ENCODE results near the gene BDNF. TPM values are rescaled to one million over a fixed set of nuclear protein-coding genes. Genes with fewer than 3 reads are reported as not detected.

Gene BDNF
- 2.8 TPM for total RNA-seq

DNA sequence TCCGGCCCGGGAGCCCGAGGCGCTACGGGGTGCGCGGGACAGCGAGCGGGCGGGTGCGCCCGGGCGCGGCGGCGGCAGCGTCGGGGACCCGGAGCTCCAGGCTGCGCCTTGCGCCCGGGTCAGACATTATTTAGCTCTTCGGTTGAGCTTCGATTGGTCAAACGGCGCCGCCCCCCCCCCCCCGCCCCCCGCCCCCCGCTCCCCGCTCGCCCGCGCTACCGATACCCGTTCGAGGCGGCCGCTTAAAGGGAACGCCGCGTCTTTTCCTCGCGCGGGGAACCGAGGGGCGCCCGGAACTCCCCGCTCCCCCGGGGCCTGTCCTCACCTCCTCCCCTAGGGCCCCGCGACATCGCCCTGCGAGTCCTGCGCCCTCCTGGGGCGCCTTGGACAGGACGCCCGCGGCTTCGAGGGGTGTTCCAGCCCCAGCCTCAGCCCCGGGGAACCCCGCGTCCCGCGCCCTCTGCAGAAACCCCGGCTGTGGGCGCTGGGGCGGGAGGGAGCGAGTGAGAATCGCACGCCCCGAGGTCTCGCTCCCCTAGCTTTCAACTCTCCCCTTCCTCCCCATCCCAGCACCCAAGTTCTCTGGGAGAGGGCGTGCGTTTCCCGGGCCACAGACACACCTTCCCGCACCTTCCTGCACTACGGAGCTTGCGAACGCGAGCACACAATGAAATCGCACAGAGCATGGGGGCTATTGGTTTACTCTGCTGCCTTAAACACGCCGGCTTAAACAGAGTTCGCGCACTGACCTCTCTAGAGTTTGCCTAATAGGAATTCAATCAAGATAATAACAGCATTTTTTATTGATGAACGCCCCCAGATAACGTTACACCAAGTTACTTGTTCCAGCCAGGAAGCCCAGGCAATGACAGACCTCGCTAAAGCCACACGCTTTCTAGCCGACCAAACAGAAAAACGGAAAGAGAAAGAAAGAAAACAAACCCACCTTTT lies at the start of gene BDNF:
BDNF (minus strand) TSS at position 105 of the 951 bp plus-strand sequence. CDS start 41,891 bp downstream, outside the sequence.

Other genes starting within 250 kb of the BDNF start
- 19.4 TPM for gene LGR4, start 227.7 kb downstream of the BDNF start, total RNA-seq
- 156 TPM for gene LIN7C, start 193.7 kb downstream of the BDNF start, total RNA-seq